Amniotic stem cell (primary cell): ENCODE measurements around the gene DIS3L2.
"Not testable (repeated sequence)": the region's sequence is repeated elsewhere in the genome, so short reads cannot be mapped to it uniquely, and the experiment has no call there.

ENCODE experiments used
- DNase-seq: peaks from one replicate; lab custom pipeline; 2025; lab: John Stamatoyannopoulos, UW

The DIS3L2 gene

GRCh38 chr2:232322560-232323327 is 361.2 kb downstream of the DIS3L2 start:
- no peak for DNase-seq

GRCh38 chr2:232323328-232323650 is 361.8 kb downstream of the DIS3L2 start:
- no peak for DNase-seq

GRCh38 chr2:232323967-232324366 is 362.5 kb downstream of the DIS3L2 start:
- not testable (repeated sequence) for DNase-seq

GRCh38 chr2:232324778-232325177 is 363.3 kb downstream of the DIS3L2 start:
- DNase-seq = no peak

- no peak for DNase-seq
These were observed 364.1 kb downstream of the DIS3L2 start for GRCh38 chr2:232325324-232326273.

- DNase-seq = not testable (repeated sequence)
These were observed 365.0 kb downstream of the DIS3L2 start for GRCh38 chr2:232326274-232327104.

DNA sequence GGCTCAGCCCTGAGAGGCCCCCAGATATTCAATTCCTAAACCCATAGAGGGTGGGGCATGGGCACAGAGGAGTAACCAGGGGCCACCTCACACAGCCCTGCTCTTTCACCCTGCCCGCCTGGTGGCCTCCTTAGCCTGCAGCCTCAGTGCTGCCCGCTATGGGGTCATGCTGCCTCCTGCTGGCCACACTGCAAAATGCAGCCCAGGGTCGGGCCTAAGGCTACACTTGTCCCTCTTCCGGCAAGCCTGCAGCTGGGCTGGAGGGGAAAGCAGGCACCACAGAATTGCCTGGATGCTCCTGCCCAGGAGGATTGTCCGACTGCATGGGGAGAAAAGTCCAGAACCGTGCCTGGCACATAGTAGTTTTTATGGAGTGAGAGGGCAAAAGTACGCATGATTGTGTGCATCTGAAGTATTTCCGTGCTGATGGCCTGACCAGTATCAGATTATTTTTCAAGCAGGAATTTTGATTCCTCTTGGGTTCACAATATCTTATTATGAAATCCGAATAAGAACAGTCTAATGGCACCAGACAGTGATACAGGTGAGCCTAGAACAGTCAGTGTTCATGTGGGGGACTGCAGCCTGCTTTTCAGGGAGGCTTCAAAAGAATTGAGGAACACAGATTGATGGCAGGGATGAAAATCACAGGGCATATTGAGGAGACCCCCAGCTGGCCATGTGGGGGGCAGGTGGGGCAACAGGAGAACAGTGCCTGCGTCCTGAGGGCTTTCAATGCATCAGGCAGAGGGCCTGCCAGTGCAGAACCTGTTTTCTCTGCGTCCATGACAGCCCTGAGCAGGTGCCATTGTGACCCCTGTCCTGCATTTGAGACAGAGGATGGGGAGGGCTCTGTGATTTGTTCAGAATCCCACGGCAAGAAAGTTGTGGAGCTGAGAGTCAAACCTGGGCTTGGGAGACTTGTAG is 365.9 kb downstream of the DIS3L2 start:
- no peak for DNase-seq

DNA sequence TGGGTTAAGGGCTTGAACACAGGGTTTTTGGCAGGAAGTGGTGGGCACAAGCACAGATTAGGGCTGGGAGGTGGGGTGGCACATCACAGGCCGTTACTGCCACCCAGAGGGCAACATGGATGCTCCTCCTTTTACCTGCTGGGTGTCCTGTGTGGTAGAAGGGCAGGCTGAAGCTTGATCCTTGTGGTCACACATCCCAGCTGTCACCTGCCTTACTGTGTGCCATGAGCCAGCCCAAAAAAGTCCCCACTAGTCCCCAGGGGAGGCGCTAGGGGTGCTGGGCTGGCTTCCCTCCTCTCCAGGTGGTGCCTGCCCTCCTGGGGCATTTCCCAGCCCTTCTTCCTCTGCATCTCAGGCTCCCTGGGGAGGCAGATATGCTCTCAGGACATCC is 366.5 kb downstream of the DIS3L2 start:
- DNase-seq = no peak

- DNase-seq = no peak
These were observed 367.3 kb downstream of the DIS3L2 start for GRCh38 chr2:232328516-232329460.

GRCh38 chr2:232329716-232330067 is 368.2 kb downstream of the DIS3L2 start:
- no peak for DNase-seq

DNA sequence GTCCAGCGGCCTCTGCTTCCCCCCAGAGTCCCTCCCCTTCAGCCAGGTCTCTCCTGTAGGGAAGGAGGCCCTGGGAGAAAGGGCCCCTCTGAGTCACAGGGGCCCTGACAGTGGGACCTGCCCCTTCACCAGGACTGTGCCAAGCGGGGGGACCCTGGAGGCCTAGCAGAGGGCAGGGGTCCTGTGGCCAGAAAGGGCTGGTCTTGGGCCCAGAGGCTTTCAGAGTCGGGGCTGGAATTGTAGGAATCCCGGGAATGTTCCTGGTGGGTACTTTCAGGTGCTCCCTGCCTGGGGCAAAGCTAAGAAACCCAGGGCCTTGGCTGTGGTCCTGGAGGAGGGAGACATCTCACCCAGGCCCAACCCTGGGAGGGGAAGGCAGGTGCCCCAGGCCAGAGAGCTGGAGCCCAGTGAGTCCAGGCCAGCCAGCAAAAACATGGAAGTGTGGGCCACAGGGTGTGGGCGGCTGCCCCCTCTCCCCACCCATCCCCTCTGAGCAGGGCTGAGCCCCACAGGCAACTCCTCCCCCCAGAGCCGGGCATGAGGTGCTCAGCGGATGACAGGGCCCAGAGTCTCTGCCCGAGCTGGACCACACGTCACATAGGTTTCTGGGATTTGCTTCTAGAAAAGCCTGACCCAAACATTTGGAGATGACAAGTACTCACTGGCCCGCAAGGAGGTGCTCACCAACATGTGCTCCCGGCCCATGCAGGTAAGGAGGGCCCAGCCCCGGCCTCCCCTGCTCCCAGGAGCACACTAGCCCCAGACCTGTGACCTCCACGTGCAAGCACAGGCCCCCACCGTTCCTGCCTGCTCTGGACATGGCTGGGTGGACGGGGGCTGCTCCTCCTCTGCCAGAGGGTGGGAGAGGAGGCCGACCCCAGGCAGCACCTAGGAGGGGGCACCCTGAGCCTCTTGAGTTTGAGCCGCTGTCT is 368.8 kb downstream of the DIS3L2 start:
- DNase-seq = no peak

DNA sequence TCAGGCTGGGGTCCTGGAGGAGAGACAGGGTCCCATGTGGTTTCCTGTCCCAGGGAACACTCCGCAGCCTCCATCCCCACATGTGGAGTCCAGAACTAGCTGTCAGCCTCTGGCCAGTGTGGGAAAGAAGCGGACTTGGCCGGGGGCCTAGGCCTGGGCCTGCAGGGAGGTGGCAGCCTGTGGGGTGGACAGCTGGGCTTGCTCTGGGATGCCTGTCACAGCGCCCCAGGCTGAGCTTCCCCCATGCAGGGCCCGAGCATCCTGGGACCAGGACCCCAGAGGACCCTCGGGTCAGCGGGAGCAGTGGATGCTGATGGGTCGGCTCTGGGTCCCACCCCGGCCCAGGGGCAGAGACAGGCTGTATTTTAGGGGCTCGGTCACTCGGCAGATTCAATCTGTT is 369.5 kb downstream of the DIS3L2 start:
- not testable (repeated sequence) for DNase-seq

DNA sequence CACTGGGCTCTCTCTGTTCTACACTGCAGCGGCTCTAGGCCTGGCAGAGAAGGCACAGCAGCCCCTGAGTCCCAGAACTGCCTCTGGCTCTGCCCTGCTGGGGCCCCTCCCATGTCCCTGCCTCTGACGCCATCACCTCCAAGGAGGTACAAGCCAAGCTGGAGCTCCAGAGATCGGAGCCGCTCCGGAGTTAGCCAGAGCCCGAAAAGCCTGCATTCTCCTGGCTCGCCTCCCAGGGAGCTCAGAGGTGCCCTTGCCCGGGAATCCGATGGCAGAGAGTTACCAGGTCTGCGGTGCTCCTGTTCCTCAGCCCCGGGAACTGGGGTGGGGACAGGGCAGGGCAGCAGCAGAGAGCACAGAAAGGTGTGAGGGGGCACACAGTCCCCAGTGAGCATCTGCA is 370.1 kb downstream of the DIS3L2 start:
- not testable (repeated sequence) for DNase-seq

GRCh38 chr2:232332244-232332939 is 370.9 kb downstream of the DIS3L2 start:
- DNase-seq = not testable (repeated sequence)

GRCh38 chr2:232332940-232333259 is 371.4 kb downstream of the DIS3L2 start:
- DNase-seq = no peak

- DNase-seq = no peak
These were observed 372.0 kb downstream of the DIS3L2 start for GRCh38 chr2:232333361-232334135.

DNA sequence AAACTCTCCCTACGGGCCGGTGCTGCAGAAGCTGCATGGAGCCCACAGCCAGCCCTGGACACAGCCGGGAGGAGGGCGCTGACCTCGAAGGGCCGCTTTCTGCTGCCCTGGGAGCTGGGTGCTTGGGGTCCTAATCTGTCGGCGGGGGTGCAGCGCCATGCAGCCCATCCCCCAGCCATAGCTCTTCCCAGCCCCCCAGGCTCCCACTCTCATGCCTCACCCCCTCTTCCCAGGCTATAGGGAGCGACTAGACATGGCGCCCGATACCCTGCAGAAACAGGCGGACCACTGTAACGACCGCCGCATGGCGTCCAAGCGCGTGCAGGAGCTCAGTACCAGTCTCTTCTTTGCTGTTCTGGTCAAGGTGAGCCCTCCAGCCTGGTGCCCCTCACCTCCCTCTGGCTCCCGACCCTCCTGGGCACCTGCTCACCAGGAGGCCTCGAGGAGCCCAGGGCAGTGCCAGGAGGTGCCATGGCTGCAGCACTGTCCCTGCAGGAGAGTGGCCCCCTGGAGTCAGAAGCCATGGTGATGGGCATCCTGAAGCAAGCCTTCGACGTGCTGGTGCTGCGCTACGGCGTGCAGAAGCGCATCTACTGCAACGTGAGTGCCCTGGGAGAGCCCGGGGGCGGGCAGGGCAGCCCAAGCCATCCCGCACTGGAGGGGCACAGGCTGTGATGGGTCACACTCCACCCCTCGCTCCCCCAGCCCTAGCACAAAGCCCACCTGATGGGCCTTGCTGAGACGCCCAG is 372.8 kb downstream of the DIS3L2 start:
- DNase-seq = not testable (repeated sequence)
